Retinal pigment epithelial cell (primary cell): ENCODE results near the gene PADI1.

Source experiments
- DNase-seq: peaks from one replicate; pipeline ENCODE4 v3.0.0-alpha.2; 2010; ENCODE audit warnings: low read depth
- H3K4me3 ChIP-seq: 2 replicates; pipeline ENCODE4 v1.5.1; 2011; ENCODE audit warnings: mild to moderate bottlenecking, low read length, control low read depth, moderate library complexity
- TF ChIP-seq, protein P1 (sequence below): conservative IDR thresholded peaks from 2 replicates; pipeline ENCODE4 v1.5.1; 2011; ENCODE audit warnings: low read depth, low read length, control low read depth, inconsistent platforms

PADI1 gene, protein sequence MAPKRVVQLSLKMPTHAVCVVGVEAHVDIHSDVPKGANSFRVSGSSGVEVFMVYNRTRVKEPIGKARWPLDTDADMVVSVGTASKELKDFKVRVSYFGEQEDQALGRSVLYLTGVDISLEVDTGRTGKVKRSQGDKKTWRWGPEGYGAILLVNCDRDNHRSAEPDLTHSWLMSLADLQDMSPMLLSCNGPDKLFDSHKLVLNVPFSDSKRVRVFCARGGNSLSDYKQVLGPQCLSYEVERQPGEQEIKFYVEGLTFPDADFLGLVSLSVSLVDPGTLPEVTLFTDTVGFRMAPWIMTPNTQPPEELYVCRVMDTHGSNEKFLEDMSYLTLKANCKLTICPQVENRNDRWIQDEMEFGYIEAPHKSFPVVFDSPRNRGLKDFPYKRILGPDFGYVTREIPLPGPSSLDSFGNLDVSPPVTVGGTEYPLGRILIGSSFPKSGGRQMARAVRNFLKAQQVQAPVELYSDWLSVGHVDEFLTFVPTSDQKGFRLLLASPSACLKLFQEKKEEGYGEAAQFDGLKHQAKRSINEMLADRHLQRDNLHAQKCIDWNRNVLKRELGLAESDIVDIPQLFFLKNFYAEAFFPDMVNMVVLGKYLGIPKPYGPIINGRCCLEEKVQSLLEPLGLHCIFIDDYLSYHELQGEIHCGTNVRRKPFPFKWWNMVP

DNA sequence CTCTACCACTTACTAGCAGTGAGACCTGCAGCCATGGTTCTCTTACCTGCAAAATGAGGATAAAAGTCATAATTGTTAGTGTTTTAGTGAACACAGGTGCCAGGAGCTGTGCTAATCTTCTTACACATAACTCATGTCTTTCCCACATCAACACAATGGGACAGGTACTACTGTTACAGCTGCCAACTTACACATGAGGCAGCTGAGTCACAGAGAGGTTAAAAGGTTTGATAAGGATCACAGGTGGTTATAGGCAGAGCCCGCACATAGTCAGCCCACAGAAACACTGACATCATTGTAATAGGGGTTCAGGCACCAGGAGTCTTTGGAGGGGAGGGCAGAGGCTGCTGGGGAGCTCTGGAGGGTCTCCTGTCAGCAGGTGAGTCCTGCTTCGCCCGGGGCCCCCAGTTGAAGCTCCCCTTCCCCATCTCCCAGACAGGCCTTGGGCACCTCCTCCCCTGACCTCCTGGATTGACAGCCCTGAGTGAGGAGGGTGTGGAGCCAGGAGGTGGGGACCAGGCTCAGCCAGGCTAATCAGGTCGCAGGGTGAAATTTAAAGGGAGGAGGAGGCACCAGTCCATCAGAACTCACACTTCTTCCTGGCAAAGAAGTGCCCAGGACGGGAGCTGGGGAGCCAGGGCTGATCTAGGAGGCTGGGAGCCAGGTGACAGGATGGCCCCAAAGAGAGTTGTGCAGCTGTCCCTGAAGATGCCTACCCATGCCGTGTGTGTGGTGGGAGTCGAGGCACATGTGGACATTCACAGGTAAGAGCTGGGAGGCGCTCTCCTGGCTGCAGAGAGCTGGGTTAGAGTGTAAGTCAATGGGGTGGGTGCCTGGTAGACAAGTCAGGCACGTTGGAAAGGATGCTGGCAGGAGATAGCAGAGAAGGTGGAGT is at the start of gene PADI1:
Gene PADI1 (plus strand): TSS at position 583 of the 895 bp plus-strand sequence. CDS start 90 bp downstream, at position 673.
- no peak within 1 kb of the TSS for H3K4me3 ChIP-seq
- TF ChIP-seq, protein P1, sequence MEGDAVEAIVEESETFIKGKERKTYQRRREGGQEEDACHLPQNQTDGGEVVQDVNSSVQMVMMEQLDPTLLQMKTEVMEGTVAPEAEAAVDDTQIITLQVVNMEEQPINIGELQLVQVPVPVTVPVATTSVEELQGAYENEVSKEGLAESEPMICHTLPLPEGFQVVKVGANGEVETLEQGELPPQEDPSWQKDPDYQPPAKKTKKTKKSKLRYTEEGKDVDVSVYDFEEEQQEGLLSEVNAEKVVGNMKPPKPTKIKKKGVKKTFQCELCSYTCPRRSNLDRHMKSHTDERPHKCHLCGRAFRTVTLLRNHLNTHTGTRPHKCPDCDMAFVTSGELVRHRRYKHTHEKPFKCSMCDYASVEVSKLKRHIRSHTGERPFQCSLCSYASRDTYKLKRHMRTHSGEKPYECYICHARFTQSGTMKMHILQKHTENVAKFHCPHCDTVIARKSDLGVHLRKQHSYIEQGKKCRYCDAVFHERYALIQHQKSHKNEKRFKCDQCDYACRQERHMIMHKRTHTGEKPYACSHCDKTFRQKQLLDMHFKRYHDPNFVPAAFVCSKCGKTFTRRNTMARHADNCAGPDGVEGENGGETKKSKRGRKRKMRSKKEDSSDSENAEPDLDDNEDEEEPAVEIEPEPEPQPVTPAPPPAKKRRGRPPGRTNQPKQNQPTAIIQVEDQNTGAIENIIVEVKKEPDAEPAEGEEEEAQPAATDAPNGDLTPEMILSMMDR: no peak
- DNase-seq: no peak

DNA sequence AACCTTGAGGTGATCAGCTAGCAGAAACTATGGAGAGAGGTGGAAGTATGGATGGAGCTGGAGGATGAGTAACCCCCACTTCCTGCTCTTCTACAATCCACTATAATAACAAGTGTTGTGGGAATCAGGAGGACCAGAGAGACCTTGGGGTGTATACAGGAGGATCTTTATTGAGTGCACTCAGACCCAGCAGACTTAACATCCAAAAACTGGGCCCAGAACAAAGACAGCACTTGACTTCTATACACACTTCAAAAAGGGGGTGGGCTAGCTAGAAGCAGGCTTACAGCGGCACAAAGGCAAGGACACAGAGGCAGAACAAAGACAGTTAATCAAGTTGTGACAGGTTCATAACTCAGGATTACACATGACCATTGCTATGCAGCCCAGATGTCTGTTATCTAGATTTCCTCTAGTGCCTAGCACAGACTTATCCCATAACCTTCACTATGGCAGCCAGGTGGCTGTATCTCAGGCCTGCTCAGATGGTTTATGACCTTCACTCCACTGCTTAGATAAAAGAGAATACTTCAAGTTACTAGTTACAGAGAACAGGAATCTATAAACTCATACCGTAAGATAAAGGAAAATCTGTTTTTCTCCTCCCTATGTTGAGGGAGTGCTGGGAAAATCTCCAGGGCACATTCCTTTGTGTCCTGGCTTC is 49.5 kb upstream of the PADI1 start:
- TF ChIP-seq, protein P1: no peak
- no peak overlapping the region for H3K4me3 ChIP-seq
- DNase-seq: no peak

DNA sequence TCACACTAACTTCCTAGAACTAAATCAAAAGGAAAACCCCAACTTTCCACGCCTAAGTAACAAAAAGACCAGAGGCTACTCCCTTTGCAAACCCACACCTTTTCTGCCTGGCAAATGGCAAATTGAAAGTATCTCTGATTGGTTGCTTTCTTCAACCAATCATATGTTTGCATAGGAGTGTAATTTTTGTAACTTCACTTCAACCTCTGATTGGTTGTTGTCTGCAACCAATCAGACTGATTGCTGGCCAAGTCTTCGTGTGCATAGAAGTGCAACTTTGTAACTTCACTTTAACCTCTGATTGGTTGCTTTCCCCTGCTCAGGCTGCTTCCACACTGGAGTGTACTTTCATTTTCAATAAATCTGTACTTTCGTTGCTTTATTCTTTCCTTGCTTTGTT is 48.8 kb upstream of the PADI1 start:
- DNase-seq: no peak

DNA sequence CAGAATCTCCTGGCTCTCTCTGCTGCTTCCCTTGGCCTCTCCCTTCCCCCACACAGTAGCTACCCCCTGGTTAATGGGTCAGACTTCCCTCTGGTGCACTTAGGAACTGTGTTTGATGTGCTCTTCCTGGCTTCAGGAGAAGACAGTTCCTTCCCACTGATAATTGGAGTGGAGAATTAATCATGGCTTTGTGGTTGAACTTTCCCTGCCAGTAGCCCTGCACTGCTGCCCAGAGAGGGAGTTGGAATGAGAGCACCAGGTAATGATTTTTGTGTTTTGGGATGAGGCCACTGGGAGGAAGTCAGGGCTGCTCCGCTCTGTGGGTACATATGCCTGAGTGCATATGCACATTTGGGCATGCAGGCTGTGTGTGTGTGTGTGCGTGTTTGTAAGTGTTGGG is 46.0 kb upstream of the PADI1 start:
- TF ChIP-seq, protein P1: no peak
- DNase-seq: no peak
- no peak overlapping the region for H3K4me3 ChIP-seq

More for the DNA sequence above, 48.8 kb upstream of the PADI1 start:
- TF ChIP-seq, protein P1: no peak
- no peak overlapping the region for H3K4me3 ChIP-seq

DNA sequence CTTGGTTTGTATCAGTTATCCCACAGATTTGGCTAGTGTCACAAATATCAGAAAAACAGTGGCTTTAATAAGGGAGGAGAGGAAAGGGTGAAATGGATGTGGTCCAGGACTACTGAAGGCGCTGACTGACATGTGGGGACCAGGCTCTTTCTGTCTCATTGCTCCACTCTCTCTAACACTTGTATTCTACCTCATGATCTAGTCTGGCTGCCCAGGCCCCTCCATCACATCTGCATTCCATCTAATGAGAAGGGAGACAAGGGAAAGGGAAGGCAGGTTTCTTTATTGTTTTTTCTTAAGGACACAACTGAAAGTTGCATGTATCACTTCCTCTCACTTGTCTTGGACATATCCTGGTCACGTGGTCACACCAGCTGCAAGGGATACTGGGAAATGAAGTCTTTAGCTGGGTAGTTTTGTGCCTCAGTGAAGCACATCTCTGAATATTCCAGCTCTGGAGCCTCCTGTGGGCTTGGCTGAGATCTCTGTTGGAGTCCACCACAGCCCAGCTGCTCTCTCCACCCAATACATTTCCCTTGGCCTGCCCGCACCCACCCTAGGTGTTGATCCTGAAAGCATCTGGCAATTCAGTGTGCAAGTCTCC is 43.7 kb upstream of the PADI1 start:
- TF ChIP-seq, protein P1: no peak
- DNase-seq: no peak
- no peak overlapping the region for H3K4me3 ChIP-seq

DNA sequence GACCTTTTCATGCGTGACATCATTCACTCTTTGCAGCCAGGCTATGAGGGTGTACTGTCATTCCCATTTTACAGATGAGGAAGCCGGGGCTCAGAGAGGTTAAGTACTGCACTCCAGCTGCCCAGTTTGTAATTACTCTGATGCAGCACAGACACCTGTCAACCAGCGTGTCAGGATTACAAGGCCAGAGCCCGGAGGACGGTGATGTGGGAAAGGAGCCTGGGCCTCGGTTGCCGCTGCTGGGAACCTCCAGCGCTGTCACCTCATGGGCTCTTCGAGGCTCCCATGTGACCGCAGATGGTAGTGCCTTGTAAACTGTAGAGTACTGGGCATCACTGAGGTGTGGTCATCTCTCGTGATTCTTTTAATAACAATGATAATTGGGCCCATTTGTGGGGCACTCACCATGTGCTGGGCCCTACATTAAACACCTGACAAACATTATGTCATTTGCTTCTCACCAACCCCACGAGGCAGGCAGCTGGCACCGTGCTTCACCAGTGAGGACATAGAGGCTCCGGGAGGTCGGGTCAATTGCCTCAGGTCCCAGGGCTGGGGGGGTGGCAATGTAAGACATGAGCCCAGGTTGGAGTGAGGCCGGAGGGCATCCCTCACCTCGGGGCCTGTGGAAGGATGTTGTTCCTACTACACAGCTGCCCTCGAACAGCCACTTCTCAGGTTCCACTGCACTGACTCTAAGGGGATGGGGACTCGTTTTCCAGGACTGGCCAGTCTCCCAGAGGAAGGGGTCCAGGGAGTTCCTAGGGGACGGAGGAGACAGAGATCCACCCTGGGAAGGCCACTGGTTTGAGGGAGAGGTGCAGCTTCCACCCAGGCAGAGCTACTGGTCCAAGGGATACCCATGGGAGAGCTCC is 42.8 kb upstream of the PADI1 start:
- no peak for DNase-seq
- TF ChIP-seq, protein P1: no peak

More for the DNA sequence above, 42.8 kb upstream of the PADI1 start:
- H3K4me3 ChIP-seq: no peak overlapping the region
